ENCODE data around the gene ZC3H10.

The ZC3H10 gene

DNA sequence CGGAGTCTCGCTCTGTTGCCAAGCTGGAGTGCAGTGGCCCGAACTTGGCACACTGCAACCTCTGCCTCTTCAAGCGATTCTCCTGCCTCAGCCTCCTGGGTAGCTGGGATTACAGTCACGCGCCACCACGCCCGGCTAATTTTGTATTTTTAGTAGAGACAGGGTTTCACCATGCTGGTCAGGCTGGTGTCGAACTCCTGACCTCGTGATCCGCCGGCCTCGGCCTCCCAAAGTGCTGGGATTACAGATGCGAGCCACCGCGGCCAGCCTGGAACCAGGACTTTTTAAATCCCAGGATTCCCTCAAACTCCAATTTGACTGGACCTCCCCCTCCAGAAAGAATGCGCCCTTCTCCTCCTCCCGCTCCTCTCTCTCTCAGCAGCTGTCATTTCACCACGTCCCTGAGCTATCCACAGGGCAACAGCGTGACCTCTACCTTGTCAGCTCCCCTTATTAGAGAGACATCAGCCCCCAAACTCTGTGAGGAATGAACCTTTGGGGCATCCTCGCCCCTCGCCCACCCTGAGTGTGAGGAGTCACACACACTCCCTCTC is 12.0 kb downstream of the ZC3H10 start:
- Mint-ChIP-seq H3K27me3 (no peaks in the 10 kb centered on the region), H3K27ac (peak overlapping the region; percentile 93), H3K4me3 (peak overlapping the region; percentile 100), H3K4me1 (peaks cover 68% of the 10 kb centered on the region), H3K36me3 (peaks cover 41% of the 10 kb centered on the region), H3K9me3 (no peaks in the 10 kb centered on the region)
- no peak for ATAC-seq

DNA sequence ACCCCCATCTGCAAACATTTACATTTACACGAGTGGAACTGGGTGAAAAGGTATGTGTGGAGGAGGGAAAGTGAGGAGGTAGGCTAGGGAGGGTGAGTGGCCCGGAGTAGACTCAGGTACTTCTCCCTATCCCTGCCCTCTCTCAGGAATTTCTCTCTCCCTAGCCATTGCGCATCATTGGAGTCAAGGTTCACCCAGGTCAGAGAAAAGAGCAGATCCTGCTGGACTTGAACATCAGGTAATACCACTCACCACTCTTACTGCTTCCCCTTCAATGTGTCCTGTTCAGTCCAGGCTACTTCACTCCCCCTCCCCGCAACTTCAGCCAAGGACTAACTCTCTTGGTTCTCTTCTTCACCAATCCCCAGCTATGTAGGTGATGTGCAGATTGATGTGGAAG is 12.8 kb downstream of the ZC3H10 start:
- Mint-ChIP-seq H3K9me3 (no peaks in the 10 kb centered on the region), H3K27ac (peak overlapping the region; percentile 93), H3K4me3 (no peak overlapping the region), H3K36me3 (peaks cover 44% of the 10 kb centered on the region), H3K4me1 (peaks cover 66% of the 10 kb centered on the region), H3K27me3 (no peaks in the 10 kb centered on the region)
- ATAC-seq = no peak

DNA sequence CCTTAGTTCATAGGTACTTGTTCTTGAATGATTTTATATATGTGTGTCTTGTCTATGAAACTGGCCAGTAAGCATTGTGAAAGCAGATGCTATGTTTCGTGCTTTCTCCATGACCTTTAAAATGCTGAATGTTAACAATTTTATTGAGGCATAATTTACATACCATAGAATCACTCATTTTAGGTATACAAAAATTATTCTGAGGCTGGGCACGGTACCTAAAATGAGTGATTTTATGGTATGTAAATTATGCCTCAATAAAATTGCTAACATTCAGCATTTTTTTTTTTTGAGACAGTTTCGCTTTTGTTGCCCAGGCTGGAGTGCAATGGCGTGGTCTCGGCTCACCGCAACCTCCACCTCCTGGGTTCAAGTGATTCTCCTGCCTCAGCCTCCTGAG is 16.8 kb downstream of the ZC3H10 start:
- Mint-ChIP-seq H3K36me3 (peaks cover 81% of the 10 kb centered on the region), H3K9me3 (no peaks in the 10 kb centered on the region), H3K4me3 (no peak overlapping the region), H3K27ac (peak overlapping the region; percentile 53), H3K4me1 (peaks cover 28% of the 10 kb centered on the region), H3K27me3 (no peaks in the 10 kb centered on the region)
- no peak for ATAC-seq

DNA sequence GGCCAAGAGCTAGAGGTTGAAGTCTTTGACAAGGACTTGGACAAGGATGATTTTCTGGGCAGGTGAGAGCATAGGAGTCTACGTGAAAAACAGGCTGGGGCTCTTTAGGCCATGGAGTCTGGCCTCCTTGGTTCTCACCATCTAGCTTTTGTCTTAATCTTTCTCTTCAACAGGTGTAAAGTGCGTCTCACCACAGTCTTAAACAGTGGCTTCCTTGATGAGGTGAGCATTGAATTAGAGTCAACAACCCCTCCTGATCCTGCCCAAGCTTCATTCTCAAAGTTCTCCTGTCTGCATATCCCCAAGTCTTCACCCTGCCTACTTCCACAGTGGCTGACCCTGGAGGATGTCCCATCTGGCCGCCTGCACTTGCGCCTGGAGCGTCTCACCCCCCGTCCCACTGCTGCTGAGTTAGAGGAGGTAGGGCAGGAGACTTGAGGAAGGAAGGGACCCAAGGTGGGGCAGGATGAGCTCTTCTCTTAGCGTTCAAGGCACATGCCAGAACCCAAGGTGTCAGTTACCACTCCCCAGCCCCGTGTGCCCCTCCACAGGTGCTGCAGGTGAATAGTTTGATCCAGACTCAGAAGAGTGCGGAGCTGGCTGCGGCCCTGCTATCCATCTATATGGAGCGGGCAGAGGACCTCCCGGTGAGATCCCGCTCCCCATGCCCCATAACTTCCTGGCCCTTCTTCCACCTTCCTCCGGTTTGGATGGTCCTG is 19.9 kb downstream of the ZC3H10 start:
- ATAC-seq = no peak
- H3K4me1 Mint-ChIP-seq = peaks cover 10% of the 10 kb centered on the region
- no peaks in the 10 kb centered on the region for H3K27me3 Mint-ChIP-seq
- no peak overlapping the region for H3K4me3 Mint-ChIP-seq
- peaks cover 85% of the 10 kb centered on the region for H3K36me3 Mint-ChIP-seq
- H3K27ac Mint-ChIP-seq = no peak overlapping the region
- H3K9me3 Mint-ChIP-seq = no peaks in the 10 kb centered on the region

DNA sequence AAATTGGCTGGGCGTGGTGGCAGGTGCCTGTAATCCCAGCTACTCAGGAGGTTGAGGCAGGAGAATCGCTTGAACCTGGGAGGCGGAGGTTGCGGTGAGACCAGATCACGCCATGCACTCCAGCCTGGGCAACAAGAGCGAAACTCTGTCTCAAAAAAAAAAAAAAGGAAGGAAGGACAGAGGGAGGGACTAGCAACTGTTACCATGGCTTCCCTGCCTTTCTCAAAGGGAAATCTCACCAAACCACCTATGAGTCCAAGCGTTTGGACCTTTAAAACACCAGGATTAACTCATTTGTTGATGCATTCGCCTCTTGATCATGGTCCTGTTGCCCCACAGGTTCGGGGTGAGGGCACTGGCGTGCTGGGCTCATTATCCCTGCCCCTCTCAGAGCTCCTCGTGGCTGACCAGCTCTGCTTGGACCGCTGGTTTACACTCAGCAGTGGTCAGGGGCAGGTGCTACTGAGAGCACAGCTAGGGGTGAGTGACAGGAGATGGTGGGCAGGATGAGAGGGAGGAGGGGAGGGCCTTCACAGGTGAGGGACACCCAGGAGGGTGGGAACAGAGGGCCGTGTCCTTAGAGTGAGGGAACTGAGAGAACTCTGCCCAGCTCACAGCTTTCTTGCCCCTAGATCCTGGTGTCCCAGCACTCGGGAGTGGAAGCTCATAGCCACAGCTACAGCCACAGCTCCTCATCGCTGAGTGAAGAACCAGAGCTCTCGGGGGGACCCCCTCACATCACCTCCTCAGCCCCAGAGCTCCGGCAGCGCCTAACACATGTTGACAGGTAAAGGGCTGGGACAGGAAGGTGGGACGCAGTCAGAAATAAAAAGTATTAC is 24.1 kb downstream of the ZC3H10 start:
- H3K9me3 Mint-ChIP-seq = no peaks in the 10 kb centered on the region
- H3K4me3 Mint-ChIP-seq = no peak overlapping the region
- peaks cover 14% of the 10 kb centered on the region for H3K4me1 Mint-ChIP-seq
- ATAC-seq = no peak
- peak overlapping the region; percentile 47 for H3K27ac Mint-ChIP-seq
- no peaks in the 10 kb centered on the region for H3K27me3 Mint-ChIP-seq
- peaks cover 79% of the 10 kb centered on the region for H3K36me3 Mint-ChIP-seq

DNA sequence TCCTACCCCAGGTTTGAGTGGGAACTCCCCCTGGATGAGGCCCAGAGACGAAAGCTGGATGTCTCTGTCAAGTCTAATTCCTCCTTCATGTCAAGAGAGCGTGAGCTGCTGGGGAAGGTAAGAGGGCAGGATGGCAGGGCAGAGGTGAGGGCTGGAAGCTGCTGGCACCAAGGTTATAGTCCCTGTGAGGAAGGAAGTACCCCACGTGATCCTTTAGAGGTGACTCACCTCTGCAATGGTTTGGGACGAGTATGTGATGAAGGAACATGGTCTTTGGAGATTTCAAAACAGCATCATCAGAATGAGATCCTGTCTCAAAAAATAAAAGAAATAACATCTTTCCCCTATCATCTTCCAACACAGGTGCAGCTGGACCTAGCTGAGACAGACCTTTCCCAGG is 25.2 kb downstream of the ZC3H10 start:
- H3K4me1 Mint-ChIP-seq = peaks cover 14% of the 10 kb centered on the region
- H3K27ac Mint-ChIP-seq = peak overlapping the region; percentile 47
- no peaks in the 10 kb centered on the region for H3K9me3 Mint-ChIP-seq
- no peak for ATAC-seq
- peaks cover 71% of the 10 kb centered on the region for H3K36me3 Mint-ChIP-seq
- H3K27me3 Mint-ChIP-seq = no peaks in the 10 kb centered on the region
- no peak overlapping the region for H3K4me3 Mint-ChIP-seq

DNA sequence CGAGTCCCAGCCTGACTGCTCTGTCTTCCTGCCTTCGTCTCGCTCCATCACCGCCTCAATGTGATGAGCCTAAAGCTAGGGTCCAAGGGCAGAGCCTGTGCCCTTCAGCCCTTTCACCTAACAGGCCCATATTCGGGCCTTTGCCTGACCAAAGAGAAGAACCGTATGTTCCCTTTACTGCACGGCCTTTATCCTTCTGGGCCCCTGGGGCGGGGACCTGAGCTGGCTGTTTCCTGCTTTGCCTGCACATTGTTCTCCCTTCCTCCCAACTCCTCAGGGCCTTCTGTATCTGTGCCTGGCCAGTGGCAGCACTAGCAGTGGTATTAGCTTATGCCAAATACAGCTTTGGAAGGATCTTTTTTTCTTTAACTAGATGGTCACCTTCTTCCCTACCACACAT is 25.8 kb downstream of the ZC3H10 start:
- Mint-ChIP-seq H3K27me3 (no peaks in the 10 kb centered on the region), H3K36me3 (peaks cover 64% of the 10 kb centered on the region), H3K4me3 (no peak overlapping the region), H3K27ac (peak overlapping the region; percentile 10), H3K9me3 (no peaks in the 10 kb centered on the region), H3K4me1 (peaks cover 14% of the 10 kb centered on the region)
- no peak for ATAC-seq

DNA sequence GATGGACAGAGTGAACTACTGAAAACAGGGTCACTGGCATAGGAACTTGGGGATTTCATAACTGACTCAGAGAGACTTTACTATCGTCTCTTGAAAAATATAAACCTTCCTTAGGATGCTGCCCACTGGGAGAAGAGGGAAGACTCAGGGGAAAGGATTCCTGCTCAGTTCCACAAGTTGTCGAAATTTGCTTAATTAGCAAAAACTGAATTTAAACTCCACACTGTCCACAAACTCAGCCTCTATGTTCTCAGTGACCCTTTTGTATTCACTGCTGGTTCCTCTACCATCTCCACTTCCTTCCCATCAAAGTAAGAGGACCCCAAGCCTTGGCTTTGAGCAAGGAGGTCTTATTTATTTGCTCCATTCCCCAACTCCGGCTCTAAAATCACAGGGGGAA is 27.2 kb downstream of the ZC3H10 start:
- H3K9me3 Mint-ChIP-seq = no peaks in the 10 kb centered on the region
- peaks cover 14% of the 10 kb centered on the region for H3K4me1 Mint-ChIP-seq
- H3K36me3 Mint-ChIP-seq = peaks cover 52% of the 10 kb centered on the region
- no peak for ATAC-seq
- no peak overlapping the region for H3K27ac Mint-ChIP-seq
- no peaks in the 10 kb centered on the region for H3K27me3 Mint-ChIP-seq
- no peak overlapping the region for H3K4me3 Mint-ChIP-seq

DNA sequence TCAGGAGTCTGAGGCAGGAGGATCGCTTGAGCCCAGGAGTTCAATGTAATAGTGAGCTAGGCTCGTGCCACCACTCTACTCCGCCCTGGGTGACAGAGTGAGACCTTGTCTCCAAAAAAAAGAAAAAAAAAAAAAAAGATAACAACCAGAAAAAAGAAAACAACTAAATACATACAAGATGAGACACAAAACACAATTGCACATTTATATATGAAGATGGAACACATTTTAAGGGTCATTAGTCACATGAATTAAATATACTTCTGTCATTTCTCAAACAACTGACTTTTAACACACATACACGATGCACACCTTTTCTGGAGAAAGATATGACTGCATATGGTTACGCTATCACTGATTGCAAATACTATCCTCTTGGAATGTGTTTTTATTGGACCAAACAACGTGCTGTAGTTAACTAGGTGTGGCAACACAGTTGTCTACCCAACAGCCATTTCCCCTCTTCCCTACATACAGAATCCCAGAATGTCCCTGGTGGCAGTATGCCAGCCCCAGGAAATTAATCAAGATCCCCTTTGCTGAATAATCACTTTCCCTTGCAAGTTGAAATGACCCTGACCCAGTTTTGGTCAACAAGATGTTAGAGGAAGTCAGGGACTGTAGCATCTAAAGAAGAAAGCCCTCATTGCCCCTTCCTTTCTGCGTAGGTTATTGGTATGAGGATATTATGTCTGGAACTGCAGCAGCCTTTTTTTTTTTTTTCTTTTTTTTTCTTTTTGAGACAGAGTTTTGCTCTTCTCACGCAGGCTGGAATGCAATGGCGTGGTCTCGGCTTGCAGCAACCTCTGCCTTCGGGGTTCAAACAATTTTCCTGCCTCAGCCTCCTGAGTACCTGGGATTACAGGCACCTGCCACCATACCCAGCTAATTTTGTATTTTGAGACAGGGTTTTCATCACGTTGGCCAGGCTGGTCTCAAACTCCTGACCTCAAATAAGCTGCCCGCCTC is 28.7 kb downstream of the ZC3H10 start:
- ATAC-seq = no peak
- Mint-ChIP-seq H3K27ac (no peak overlapping the region), H3K4me3 (no peak overlapping the region), H3K36me3 (peaks cover 37% of the 10 kb centered on the region), H3K4me1 (peaks cover 28% of the 10 kb centered on the region), H3K9me3 (no peaks in the 10 kb centered on the region), H3K27me3 (no peaks in the 10 kb centered on the region)

DNA sequence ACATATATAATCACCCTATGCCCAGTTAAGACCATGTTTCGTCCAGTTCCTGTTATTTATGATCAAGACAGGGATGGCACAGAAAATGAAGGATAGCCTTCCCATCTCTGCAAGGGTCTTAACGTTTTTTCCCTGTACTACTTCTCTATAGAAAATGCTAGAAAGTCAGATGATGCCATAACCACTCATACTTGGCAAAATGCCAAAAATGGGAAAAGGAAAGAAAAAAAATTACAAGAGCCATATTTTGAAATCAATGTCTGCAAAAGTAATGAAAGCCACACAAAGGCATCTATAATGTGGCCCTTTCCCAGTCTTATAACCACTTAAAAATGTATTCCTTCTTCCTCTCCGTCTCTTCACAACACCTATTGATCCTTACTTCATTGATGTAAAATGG is 32.5 kb downstream of the ZC3H10 start:
- Mint-ChIP-seq H3K27me3 (no peaks in the 10 kb centered on the region), H3K27ac (peak overlapping the region; percentile 97), H3K36me3 (peaks cover 9% of the 10 kb centered on the region), H3K4me1 (peaks cover 43% of the 10 kb centered on the region), H3K9me3 (no peaks in the 10 kb centered on the region), H3K4me3 (no peak overlapping the region)
- no peak for ATAC-seq

DNA sequence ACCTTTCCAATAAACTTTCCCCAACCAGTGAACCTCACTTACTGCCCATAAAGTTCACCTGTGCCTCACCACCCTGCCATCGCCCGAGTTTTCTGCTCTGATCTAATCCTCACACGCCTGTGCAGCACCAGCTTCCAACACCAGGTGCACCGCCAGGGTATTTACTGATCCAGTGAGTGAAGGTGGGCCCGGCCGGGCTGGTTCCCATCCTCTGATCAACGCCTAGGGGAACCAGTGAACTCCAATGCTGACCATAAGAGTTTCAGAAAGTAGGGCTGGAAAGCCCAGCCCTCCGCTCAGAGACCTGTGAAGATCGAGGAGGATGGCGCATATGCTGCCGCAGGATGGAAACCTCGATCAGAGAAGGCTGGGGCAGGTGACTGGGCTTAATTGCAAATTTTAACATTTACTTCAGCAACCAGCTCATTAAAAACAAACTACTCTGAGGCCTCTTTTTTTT is 33.6 kb downstream of the ZC3H10 start:
- H3K36me3 Mint-ChIP-seq = peaks cover 10% of the 10 kb centered on the region
- peak; percentile 84 for ATAC-seq
- H3K4me1 Mint-ChIP-seq = peaks cover 46% of the 10 kb centered on the region
- H3K4me3 Mint-ChIP-seq = peak overlapping the region; percentile 92
- no peaks in the 10 kb centered on the region for H3K27me3 Mint-ChIP-seq
- no peaks in the 10 kb centered on the region for H3K9me3 Mint-ChIP-seq
- H3K27ac Mint-ChIP-seq = peak overlapping the region; percentile 97

DNA sequence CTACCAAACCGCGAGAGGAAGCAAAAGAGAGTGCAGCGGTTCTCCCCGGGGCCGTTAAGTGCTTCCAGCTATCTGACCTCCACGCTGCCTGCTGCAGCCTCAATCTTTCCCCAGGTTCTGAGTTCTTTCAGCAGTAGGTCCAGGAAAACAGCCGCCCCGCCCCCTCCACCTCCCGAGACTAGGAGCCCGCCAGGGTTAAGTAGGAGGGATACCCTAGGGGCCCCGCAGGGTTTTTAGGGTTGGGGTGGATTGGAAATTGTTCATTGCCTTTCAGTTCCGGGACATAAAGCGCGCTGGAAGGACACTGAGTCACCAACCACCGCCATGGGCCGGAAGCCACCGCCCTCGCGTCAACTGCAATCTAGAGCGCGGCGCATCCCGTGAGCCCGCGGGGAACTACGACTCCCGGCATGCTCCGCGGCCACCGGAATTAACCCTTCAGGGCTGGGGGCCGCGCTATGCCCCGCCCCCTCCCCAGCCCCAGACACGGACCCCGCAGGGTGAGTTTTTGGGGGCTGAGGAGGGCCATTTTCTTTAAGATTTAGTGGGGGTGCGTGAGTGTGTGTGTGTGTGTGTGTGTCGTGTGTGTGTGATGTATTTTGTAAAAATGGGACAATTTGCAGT is 34.2 kb downstream of the ZC3H10 start, which contains the start of gene MYL6B:
MYL6B (plus strand) TSS at position 456 of the 624 bp plus-strand sequence. CDS start 1,332 bp downstream, outside the sequence.
- peaks cover 10% of the 10 kb centered on the region for H3K36me3 Mint-ChIP-seq

DNA sequence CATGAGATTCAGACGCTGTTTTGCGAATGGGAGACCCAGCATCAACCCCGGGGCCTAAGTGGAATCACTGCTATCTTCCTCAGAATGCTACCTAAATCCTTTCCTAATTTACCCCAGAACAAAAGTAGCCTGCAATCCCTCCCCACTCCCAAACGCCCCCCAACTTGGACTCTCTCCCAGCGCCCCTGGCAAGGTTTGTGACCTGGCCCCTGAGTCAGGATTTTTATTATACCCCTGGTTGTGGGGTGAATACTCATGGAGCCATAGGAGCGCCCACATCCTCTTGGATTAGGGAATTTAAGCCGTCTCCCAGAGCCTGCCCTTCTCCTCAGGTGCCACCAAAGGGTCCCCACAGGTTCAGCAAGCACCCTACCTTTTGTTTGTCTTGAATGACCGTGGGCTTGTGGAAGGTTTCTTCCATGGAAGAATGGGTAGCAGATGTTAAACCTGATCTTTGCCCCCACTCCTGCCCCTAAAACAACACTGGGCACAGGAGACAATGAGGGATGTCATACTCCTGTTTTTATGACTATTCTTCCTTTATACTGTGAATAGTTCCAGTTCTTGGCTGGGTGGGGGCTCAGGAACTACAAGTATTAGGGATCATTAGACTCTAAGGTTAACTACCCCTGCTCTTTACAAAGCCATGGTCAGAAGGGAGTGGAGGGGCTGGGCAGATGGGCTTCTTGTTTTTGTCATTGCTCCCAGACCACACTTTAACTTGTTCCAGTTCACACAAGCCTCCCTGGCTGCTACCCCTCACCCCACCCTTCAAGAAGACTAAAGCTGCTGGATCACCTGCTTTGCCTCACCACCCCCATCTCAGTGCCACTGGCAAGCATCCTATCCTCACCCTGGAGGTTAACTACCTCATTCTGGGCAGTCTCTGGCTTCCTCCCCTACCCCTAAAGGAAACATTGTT is 35.0 kb downstream of the ZC3H10 start:
- no peaks in the 10 kb centered on the region for H3K9me3 Mint-ChIP-seq
- H3K27me3 Mint-ChIP-seq = no peaks in the 10 kb centered on the region
- H3K4me3 Mint-ChIP-seq = peak overlapping the region; percentile 92
- peaks cover 52% of the 10 kb centered on the region for H3K4me1 Mint-ChIP-seq
- no peak for ATAC-seq
- H3K27ac Mint-ChIP-seq = peak overlapping the region; percentile 97
- peaks cover 11% of the 10 kb centered on the region for H3K36me3 Mint-ChIP-seq

More for the DNA sequence above, 34.2 kb downstream of the ZC3H10 start, which contains the start of gene MYL6B:
- H3K4me3 Mint-ChIP-seq = peak within 1 kb of the TSS; percentile 92
- H3K9me3 Mint-ChIP-seq = no peaks in the 10 kb centered on the region
- H3K4me1 Mint-ChIP-seq = peaks cover 49% of the 10 kb centered on the region
- peak within 1 kb of the TSS; percentile 97 for H3K27ac Mint-ChIP-seq
- H3K27me3 Mint-ChIP-seq = no peaks in the 10 kb centered on the region
- ATAC-seq = peak; percentile 94

All from stimulated activated memory B cell treated with anti-CD40 and anti-IgM and Interleukin-4, amounts not matched to agents 10 μg/mL and 1 μg/mL and 100 μg/mL, for 72 hours (primary cell).